ENCODE measurements around the gene CUZD1.

DNA sequence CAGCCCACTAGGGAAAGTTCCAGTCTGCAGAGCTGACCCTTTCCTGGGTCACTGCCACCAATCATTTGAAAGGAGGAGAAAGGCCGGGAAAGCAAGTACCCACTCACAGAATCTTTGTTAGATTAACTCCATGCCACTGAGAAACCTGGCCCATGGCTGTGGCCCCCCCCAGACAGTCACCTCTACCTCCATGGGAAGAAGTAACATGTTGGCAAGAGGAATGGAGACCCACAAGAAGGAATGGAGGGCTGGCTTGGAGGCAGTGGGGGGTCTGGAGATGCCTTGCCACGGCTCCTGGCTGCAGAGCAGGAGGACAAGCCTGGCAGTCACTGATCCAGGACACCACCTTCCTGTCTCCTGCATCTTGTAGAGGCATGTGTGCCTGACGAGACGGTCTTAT is 32.9 kb downstream of the CUZD1 start:
- TF ChIP-seq, protein P1, sequence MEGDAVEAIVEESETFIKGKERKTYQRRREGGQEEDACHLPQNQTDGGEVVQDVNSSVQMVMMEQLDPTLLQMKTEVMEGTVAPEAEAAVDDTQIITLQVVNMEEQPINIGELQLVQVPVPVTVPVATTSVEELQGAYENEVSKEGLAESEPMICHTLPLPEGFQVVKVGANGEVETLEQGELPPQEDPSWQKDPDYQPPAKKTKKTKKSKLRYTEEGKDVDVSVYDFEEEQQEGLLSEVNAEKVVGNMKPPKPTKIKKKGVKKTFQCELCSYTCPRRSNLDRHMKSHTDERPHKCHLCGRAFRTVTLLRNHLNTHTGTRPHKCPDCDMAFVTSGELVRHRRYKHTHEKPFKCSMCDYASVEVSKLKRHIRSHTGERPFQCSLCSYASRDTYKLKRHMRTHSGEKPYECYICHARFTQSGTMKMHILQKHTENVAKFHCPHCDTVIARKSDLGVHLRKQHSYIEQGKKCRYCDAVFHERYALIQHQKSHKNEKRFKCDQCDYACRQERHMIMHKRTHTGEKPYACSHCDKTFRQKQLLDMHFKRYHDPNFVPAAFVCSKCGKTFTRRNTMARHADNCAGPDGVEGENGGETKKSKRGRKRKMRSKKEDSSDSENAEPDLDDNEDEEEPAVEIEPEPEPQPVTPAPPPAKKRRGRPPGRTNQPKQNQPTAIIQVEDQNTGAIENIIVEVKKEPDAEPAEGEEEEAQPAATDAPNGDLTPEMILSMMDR (conservative IDR thresholded peaks at IDR 0.05; ENCODE audit: low read depth in 2 of 2), result no peak
- TF ChIP-seq EZH2phosphoT487 (IDR thresholded peaks at IDR 0.05; ENCODE audit: unreplicated experiment) (no peak), EZH2 (IDR thresholded peaks at IDR 0.05; ENCODE audit: low read depth, unreplicated experiment) (no peak), POLR2AphosphoS5 (IDR thresholded peaks at IDR 0.05; ENCODE audit: low read depth) (no peak)
